Activated CD8-positive, alpha-beta memory T cell treated with anti-CD3 and anti-CD28 coated beads for 36 hours (primary cell): ENCODE data around the gene CX3CL1. TPM values are rescaled to one million over a fixed set of nuclear protein-coding genes. Genes with fewer than 3 reads are reported as not detected.
"Not testable (repeated sequence)": the region's sequence is repeated elsewhere in the genome, so short reads cannot be mapped to it uniquely, and the experiment has no call there.

Source experiments
- CTCF ChIA-PET: fragments of 350-600 bp; sonication (Branson Sonifier 250); formaldehyde crosslinking; loops from one replicate; lab custom pipeline; 2021; ENCODE audit warnings: antibody characterized with exemption; lab: Charles Lee
- POLR2A ChIA-PET: fragments of 350-600 bp; sonication (Branson Sonifier 250); formaldehyde crosslinking; loops from one replicate; lab custom pipeline; 2021; ENCODE audit warnings: antibody characterized with exemption; lab: Charles Lee
- total RNA-seq, 2 experiments: library from RNA; stranded (reverse); gene quantifications; one replicate each; pipeline ENCODE4 v1.2.3, GENCODE V29; 2021

CX3CL1 gene
- under 1 TPM in 1 of 2 experiments, not detected in 1; 0.04 TPM for total RNA-seq

DNA sequence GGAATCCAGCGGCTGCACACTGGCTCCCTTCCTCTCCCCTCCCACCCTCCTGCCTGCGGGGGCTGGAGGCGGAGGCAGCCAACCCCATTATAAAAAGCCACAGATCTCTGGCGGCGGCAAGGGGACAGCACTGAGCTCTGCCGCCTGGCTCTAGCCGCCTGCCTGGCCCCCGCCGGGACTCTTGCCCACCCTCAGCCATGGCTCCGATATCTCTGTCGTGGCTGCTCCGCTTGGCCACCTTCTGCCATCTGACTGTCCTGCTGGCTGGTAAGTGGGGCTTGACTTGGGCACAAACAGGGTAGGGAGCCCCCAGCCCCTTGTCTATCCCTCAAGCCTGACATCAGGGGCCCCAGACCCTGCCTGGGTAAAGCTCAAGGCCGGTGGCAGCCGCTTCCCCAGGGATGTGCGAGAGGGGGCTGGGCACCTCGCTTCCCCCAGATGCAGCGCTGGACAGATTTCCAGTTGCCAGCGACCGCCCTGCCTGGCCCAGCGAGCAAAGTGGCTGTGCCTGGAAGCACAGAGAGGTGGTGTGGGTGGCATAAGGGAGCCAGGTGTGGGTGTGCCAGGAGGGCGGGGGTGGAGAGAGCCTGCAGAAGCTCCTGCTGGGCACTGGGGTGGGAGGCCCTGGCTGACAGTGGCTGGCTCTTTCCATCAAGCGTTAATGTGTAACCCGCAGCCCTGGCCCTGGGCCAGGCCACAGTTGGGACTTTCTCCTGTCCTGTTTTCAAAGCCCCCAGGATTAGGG is at the start of gene CX3CL1:
Gene CX3CL1 (plus strand): TSS at position 119 of the 745 bp plus-strand sequence. CDS start 79 bp downstream, at position 198.
- CTCF ChIA-PET = no interaction called here
- POLR2A ChIA-PET = no interaction called here

DNA sequence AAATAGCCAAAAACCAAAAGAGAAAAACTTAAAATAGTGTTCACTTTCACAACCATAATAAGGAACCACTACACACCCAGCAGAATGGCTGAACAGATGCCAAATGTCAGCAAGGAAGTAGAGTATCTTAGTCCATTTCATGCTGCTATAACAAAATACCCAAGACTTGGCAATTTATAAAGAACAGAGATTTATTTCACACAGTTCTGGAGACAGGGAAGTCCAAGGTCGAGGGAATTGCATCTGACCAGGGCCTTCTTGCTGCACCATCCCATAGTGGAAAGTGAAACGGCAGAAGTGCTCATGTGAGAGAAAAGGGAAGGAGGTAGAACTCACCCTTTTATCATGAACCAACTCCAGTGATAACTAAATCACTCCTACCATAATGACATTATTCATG is 47.5 kb upstream of the CX3CL1 start:
- CTCF ChIA-PET = no interaction called here
- POLR2A ChIA-PET = no interaction called here

DNA sequence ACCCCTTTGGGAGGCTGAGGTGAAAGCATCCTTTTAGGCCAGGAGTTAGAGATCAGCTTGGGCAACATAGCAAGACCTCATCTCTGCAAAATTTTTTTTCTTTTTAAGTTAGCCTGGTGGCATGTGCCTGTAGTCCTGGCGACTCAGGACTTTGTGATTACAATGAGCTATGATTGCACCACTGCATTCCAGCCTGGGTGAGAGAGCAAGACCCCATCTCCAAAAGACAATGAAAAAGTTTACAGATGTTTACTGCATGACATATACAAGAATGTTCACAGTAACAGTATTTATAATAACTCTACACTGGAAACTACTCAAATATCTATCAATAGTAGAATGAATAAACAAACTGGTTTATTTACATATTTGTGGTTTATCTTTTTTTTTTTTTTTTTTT is 46.8 kb upstream of the CX3CL1 start:
- ChIA-PET CTCF (no interaction called here), POLR2A (no interaction called here)

DNA sequence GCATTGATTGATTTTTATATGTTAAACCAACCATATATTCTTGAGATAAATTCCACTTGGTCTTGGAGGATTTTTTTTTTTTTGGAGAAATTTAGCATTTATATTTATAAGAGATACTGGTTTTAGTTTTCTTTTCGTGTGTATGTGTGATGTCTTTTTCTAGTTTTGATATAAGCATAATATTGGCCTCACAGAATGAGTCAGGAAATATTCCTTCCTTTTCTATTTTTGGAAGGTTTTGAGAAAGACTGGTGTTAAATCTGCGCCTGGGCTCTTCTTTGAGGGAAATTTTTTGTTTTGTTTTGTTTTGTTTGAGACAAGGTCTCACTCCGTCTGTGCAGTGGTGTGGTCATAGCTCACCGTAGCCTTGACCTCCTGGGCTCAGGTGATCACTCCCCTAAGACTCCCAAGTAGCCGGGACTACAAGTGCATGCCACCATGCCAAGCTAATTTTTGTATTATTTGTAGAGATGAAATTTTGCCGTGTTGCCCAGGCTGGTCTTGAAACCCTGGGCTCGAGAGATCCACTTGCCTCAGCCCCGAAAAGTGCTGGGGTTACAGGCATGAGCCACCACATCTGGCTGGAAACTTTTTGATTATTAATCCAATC is 42.5 kb upstream of the CX3CL1 start:
- POLR2A ChIA-PET = no interaction called here
- CTCF ChIA-PET = no interaction called here

DNA sequence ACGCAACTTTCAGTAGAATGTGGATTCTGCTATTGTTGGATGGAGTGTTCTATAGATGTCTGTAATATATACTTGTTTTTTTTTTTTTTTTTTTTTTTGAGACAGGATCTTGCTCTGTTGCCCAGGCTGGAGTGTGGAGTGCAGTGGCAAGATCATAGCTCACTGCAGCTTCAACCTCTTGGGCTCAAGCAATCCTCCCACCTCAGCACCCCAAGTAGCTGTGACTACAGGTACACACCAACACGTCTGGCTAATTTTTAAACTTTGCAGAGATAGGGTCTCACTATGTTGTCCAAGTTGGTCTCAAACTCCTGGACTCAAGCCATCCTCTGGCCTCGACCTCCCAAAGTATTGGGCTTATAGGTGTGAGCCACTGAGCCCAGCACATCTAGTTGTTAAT is 40.9 kb upstream of the CX3CL1 start:
- CTCF ChIA-PET = interaction anchor here (0.5 to 0.7 kb wide), 2 partner anchors 19 to 44 kb away, joined by 3 read pairs; no protein-coding TSS in a partner anchor
- POLR2A ChIA-PET = no interaction called here

DNA sequence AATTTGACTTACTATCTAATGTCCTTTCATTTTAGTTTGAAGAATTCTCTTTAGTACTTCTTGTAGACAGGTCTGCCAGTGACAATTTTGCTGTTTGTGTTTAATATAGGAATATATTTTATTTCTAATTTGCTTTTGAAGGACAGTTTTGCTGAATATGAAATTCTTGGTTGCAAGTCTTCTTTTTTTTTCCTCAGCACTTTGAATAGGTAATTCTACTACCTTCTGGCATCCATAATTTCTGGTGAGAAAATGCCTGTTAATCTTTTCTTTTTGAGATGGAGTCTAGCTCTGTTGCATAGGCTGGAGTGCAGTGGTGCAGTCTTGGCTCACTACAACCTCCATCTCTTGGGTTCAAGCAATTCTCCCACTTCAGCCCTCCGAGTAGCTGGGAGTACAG is 38.9 kb upstream of the CX3CL1 start:
- ChIA-PET CTCF (interaction anchor here (0.6 kb wide), 2 partner anchors 58 to 1009 kb away, joined by 3 read pairs; no protein-coding TSS in a partner anchor), POLR2A (no interaction called here)

DNA sequence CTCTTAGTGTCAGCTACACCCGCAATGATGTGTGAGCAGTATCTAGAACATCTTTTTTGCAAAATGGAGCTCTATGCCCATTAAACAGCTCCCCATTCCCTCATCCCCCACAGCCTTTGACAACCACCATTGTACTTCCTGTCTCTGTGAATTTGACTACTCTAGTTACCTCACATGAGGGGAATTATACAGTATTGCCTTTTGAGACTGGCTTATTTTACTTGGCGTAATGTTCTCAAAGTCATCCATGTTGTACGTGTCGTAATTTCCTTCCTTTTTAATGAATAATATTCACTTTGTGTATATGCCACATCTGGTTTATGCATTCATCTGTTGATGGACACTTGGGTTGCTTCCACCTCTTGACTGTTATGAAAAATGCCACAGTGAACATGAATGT is 36.9 kb upstream of the CX3CL1 start:
- ChIA-PET CTCF (no interaction called here), POLR2A (no interaction called here)

DNA sequence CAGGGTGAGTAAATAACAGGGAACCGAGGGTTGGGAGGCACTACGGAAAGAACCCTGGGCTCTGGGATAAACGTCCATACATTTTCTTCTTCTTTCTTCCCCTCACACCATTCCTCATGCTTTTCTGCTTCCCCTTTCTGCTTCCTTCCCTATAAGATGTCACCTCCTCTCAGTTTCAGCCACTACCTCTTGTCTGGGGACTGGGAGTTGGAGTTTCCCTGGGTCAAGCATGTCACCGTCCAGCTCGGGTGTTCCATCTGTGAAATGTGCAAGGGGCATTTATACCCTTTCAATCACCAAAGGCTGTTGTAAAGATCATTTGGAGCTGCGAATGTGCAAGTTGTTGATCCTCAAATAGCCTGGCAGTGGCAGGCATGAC is 31.2 kb upstream of the CX3CL1 start:
- CTCF ChIA-PET = no interaction called here
- POLR2A ChIA-PET = no interaction called here

DNA sequence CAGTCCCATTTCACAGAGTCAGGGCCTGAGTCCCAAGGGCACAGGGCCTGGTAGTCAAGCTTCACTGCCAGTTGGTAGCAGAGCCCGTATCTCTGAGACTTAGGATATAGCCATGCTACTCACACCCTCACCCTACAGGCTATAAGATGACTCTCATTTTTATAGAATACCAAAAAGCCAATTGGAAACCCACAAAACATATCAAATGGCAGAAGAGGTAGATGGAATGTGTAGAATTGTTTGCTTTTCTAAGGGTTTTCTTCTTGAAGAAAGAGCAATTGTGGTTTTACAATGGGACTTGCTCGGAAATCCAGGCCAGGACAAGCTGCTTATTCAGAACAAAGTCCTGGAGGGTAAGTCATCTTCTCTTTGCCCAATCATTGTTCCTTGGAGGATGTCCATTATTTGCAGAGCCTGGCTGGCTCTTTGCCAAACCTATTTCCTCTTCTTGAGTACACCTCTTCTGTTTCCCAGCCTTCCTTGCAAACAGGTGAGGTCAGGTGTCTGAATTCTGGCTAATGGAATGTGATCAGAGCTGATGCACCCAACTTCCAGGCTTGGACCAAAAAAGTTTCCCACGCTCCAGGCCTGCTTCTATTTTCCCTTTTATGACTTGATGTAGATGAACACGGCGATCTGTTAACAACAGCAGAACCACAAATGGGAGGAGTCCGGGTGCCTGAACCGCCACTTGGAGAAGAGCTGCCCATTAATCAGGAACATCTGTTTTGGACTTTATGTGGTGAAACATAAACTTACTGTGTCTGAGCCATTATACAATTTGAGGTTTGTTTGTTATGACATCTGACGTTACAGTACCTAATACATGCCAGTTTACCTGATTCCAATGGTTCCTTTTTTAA is 30.6 kb upstream of the CX3CL1 start:
- CTCF ChIA-PET = no interaction called here

DNA sequence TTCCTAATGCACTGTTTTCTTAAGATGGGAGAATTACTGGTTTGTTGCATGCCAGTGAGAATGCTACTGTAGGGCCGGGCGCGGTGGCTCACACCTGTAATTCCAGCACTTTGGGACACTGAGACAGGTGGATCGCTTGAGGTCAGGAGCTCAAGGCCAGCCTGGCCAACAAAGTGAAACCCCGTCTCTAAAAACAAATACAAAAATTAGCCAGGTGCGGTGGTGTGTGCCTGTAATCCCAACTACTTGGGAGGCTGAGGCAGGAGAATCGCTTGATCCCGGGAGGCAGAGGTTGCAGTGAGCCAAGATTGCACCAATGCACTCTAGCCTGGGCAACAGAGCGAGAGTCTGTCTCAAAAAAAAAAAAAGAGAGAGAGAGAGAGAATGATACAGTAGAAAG is 29.7 kb upstream of the CX3CL1 start:
- POLR2A ChIA-PET = not testable (repeated sequence)
- CTCF ChIA-PET = interaction anchor here (0.6 kb wide), 1 partner anchor 736 kb away, joined by 3 read pairs; no protein-coding TSS in a partner anchor

More for the DNA sequence above, 30.6 kb upstream of the CX3CL1 start:
- POLR2A ChIA-PET = no interaction called here

DNA sequence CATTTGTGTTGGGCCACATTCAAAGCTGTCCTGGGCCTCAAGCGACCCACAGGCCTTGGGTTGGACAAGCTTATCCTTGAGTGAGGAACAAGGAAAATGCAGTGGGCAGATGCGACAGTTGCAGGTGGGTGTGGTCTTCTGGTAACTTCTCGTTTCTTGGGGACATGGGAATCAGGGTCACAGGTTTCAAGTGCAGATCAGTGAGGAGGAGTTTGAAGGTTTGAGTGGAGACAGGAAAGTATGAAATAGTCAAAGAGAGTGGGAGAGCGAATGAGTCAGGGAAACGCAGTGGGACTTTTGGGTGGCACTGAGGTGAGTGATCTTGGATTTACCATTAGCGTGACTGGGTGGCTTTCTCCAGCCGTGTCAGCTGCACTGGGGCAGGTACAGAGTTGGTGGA is 29.1 kb upstream of the CX3CL1 start:
- POLR2A ChIA-PET = no interaction called here
- CTCF ChIA-PET = interaction anchor here (0.6 kb wide), 1 partner anchor 736 kb away, joined by 3 read pairs; no protein-coding TSS in a partner anchor

DNA sequence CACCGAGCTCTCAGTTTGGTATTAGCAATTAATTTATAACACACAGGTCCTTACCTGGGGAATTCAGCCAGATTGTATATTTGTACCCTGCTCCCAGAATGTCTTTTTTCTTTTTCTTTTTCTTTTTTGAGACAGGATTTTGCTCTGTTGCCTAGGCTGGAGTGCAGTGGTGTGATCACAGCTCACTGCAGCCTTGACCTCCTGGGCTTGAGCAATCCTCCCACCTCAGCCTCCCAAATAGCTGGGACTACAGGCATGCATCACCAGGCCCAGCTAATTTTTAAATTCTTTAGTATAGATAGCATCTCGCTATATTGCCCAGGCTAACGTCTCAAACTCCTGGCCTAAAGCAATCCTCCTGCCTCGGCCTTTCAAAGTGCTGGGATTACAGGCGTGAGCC is 28.2 kb upstream of the CX3CL1 start:
- POLR2A ChIA-PET, CTCF ChIA-PET: not testable (repeated sequence)

DNA sequence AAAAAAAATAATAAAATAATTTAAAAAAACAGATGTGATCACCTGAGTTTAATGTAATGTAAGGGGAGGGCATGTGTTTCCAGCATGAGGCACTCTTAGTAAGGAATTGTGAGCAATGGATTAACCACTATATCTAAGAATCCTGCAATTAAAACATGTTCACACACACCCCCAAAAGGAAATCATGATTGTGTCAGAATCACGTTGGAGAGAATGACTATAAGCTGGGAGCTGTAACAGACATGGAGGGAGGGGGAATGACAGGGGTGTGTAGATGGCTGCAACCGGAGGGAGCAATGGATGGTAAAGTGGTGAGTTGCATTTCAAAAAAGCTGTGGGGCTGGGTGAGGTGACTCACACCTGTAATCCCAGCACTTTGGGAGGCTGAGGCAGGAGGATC is 27.3 kb upstream of the CX3CL1 start:
- ChIA-PET CTCF (no interaction called here), POLR2A (no interaction called here)

DNA sequence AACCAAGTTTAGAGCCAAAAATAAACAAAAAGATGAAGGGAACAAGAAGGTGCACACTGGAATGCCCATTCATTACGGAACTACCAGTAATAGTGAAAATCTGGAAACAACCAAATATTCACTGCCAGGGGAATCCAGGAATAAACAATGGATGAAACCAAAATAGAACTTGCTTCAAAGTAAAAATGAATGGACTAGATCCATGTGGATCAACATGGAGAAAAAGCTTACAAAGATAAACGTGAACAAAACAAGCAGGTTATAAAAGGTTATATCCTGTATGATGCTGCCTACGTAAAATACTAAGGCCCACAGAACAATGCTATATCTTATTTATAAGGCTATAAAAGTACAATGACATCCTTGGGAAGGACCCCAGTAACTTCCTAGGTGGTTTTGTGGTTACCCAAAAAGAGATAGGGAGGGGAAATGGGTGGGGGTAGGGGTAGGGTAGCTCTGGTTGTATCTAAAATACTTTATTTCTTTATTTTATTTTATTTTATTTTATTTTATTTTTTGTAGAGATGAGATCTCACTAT is 26.6 kb upstream of the CX3CL1 start:
- ChIA-PET POLR2A (no interaction called here), CTCF (no interaction called here)

DNA sequence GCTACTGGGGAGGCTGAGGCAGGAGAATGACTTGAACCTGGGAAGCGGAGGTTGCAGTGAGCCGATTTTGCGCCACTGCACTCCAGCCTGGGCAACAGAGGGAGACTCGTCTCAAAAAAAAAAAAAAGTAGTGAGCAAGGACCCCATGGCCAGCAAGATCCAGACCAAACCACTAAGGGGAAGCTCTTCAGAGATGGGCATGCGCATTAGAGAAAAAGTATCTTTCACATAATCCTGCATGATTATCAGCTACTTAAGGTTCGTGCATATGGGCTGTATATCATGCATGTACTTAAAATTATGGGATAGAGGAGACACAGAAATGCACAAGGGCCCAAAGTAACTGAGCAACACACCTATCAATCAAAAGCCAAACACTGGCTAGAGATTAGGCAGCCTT is 24.4 kb upstream of the CX3CL1 start:
- CTCF ChIA-PET = no interaction called here
- POLR2A ChIA-PET = no interaction called here

DNA sequence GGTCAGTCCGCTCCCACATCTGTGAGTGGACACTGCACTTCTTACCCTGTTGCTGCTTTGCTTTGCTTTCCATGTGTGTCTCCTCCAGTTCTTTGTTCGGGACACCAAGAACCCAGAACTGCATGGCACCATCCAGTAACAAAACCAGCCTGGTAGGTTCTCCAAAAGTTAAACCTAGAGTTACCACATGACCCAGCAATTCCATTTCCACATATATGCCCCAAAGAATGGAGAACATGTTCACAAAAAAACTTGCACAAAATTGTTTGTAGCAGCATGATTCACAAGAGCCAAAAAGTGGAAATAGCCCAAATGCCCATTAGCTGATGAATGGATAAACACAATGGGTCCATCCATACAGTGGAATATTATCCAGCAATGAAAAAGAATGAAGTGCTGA is 24.0 kb upstream of the CX3CL1 start:
- ChIA-PET POLR2A (no interaction called here), CTCF (no interaction called here)

DNA sequence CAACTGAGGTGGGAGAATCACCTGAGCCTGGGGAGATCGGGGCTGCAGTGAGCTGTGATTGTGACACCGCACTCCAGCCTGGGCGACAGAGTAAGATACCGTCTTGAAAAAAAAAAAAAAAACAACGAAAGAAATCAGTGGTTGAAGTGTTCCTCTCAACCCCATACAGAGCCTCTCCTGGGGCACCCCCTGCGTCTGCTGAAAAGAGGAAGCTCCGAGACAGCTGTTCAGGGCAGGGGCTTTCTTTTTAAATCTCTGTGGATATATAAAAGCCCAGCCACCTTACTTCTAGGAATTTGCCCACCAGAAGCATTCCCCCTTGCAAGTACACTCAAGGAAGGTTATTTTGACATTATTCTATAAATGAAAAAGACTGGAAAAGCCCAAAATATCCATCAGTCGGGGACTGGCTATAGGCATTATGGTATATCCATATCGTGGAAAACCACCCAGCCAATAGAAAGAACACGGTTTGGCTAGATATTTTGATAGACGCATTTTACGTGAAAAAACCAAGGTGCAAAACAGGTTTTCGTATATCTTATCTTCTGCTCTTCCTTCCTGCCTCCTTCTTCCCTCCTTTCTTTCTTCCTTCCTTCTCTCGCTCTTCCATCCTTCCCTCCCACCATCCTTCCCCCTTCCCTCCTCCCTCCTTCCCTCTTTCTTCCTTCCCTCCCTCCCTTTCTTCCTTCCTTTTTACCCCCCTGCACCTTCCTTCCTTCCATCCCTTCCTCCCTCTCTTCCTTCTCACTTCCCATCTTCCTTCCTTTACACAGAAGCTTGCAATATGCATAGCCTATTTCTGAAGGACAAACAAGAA is 22.9 kb upstream of the CX3CL1 start:
- POLR2A ChIA-PET = no interaction called here
- CTCF ChIA-PET = no interaction called here

DNA sequence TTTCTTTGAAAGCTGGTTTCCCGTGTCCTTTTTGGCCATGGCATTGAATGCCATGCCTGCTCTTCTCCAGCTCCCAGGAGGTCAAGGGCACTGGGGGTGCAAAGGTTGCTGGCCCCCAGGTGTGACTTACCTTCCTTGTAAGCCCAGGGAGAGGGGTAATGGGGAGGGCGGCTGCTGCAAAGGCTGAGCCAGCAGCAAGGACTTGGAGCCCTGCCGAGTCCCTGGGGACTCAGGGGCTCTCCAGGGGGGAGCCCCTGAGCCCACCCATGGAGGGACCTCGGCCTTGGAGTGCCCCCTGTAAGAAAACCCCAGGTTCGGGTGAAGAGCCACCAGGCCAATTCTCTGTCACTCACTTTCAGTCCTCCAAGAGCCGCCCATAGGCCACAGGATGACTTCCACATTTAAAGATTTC is 19.6 kb upstream of the CX3CL1 start:
- CTCF ChIA-PET = no interaction called here
- POLR2A ChIA-PET = no interaction called here

DNA sequence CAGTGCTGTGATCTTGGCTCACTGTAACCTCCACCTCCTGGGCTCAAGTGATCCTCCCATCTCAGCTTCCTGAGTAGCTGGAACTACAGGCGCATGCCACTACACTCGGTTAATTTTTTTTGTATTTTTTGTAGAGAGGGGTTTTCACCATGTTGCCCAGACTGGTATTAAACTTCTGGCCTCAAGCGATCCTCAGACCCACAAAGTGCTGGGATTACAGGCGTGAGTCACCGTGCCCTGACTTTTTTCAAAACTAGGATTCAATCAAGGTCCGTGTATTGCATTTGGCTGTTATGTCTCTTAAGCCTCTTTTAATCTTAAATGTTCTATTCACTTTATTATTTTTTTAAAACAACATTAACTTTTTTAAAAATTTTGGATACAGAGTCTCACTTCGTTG is 18.0 kb upstream of the CX3CL1 start:
- POLR2A ChIA-PET = no interaction called here
- CTCF ChIA-PET = no interaction called here
